ENCODE measurements around the gene EFCC1.

EFCC1 gene

DNA sequence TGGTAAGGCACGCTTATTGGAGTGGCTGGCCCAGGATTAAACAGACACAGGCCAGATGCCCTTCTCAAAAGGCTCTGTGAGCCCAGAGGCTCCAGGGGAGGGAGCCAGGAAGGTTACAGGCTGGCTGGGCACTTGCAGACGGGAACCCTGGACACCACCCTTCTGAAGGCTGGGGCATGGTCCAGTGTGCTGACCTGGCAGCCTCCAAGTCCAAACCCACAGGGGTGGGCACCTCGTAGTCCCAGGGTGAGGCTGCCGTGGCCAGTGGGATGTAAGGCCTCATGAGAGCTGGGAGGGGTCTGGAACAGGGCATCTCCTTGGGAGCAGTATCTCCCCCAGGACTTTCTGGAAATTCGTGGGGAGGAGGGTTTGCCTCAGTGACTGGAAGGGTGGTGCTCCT, 19.6 kb downstream of the EFCC1 start:
- H3K27me3 ChIP-seq (ENCODE audit: control insufficient read depth, insufficient read depth, low read length): no peaks in the 10 kb centered on the region
- H3K36me3 ChIP-seq (ENCODE audit: control insufficient read depth, insufficient read depth, low read length): no peaks in the 10 kb centered on the region
- H3K27ac ChIP-seq (ENCODE audit: low read depth, low read length): peak overlapping the region; percentile 48
- no peak overlapping the region for H3K9ac ChIP-seq (ENCODE audit: low read length)
- H3K4me1 ChIP-seq (ENCODE audit: control insufficient read depth, insufficient read depth, low read length): peaks cover 3% of the 10 kb centered on the region
- H3K4me3 ChIP-seq (ENCODE audit: low read length): no peak overlapping the region

DNA sequence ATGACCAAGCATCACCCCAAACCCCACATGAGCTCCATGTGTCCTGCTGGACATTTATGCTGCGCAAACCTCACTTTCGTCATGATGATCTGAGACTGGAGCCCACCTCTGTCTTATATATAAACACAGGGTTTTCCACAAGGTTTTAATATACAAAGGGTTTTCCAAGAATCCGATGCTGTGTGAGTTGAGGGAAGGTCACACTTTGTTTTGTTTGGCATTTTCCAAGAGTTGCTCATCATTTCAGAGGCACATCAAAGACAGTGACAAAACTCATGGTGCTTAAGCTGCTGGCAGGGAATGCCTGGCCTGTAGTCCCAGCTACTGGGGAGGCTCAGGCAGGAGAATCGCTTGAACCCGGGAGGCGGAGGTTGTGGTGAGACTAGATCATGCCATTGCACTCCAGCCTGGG, 20.0 kb downstream of the EFCC1 start:
- H3K4me1 ChIP-seq (ENCODE audit: control insufficient read depth, insufficient read depth, low read length): peaks cover 4% of the 10 kb centered on the region
- no peak overlapping the region for H3K9ac ChIP-seq (ENCODE audit: low read length)
- H3K4me3 ChIP-seq (ENCODE audit: low read length): no peak overlapping the region
- H3K27me3 ChIP-seq (ENCODE audit: control insufficient read depth, insufficient read depth, low read length): no peaks in the 10 kb centered on the region
- peak overlapping the region; percentile 48 for H3K27ac ChIP-seq (ENCODE audit: low read depth, low read length)
- H3K36me3 ChIP-seq (ENCODE audit: control insufficient read depth, insufficient read depth, low read length): no peaks in the 10 kb centered on the region

DNA sequence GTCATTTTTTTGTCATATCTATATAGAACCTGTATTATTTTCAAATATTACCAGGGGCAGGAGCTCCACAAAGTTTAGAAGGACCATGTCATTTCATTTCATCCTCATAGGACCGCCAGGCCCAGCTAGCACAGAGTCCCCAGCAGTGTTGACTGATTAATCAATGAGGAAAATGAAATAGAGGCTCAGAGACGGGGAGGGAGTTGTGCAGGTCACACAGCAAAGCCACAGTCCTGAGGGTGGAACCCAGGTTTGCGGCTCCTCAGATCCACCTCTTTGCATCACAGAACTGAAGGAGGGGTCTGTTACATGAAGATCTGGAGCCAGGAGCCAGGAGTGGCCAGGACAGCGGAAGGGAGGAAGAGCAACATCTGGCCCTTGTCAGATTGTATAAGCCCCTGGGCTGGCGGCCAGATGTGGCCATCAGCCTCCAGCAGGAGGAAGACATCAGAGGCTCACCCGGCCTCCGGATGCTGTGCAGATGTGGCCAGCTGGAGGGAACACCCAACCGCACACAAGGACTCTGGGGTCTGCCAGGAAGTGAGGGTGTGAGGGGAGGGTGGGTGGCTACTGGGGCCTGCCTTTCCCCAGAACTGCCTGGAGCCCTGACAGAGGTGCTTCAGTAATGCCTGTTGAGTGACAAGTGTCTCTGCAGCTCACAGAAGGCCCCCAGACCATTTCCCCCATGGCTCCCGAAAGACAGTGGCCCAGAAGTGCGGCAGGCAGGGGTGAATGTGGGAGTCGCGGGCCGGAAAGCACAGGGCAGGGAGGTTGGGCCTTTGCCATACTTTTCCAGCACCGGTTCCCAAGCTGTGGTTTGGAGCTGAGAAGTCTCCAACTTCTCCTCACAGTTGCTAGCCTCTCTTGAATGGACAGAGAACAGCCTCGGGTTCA, 21.3 kb downstream of the EFCC1 start:
- no peak overlapping the region for H3K9ac ChIP-seq (ENCODE audit: low read length)
- H3K27ac ChIP-seq (ENCODE audit: low read depth, low read length): peak overlapping the region; percentile 54
- peaks cover 13% of the 10 kb centered on the region for H3K4me1 ChIP-seq (ENCODE audit: control insufficient read depth, insufficient read depth, low read length)
- no peaks in the 10 kb centered on the region for H3K27me3 ChIP-seq (ENCODE audit: control insufficient read depth, insufficient read depth, low read length)
- H3K4me3 ChIP-seq (ENCODE audit: low read length): no peak overlapping the region
- no peaks in the 10 kb centered on the region for H3K36me3 ChIP-seq (ENCODE audit: control insufficient read depth, insufficient read depth, low read length)

DNA sequence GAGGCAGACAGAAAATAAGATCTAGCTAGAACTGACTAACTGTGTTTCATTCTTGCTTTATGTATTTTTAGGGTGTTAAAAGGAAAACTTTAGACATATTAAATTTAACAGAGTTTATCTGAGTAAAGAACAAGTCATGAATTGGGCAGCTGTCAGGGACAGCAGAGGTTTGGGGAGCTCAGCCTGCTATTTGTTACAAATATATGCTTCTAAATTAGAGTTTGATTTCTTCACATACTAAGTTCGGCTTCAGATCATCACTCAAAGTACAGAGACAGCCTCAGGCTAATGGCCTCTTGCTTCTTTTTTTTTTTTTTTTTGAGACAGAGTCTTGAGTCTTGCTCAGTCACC, 21.9 kb downstream of the EFCC1 start:
- Histone ChIP-seq H3K4me3 (ENCODE audit: low read length) (no peak overlapping the region), H3K27ac (ENCODE audit: low read depth, low read length) (peak overlapping the region; percentile 54), H3K36me3 (ENCODE audit: control insufficient read depth, insufficient read depth, low read length) (no peaks in the 10 kb centered on the region), H3K4me1 (ENCODE audit: control insufficient read depth, insufficient read depth, low read length) (peaks cover 14% of the 10 kb centered on the region), H3K27me3 (ENCODE audit: control insufficient read depth, insufficient read depth, low read length) (no peaks in the 10 kb centered on the region), H3K9ac (ENCODE audit: low read length) (no peak overlapping the region)

DNA sequence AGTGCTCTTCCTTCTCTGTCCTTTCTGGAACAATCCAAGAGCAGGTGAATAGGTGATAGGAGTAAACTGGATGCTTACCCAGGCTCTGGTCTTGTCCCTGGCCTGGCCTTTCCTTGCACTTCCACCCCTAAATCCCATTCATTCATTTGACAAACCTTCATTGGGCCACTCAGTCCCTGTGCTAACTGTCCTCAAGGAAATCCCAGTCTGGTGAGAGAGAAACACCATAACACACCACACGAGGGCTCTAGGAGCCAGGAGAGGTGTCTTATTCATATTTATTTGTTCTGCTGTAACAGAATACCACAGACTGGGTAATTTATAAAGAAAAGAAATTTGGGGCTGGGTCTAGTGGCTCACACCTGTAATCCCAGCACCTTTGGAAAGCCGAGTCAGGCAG, 22.8 kb downstream of the EFCC1 start:
- Histone ChIP-seq H3K4me1 (ENCODE audit: control insufficient read depth, insufficient read depth, low read length) (peaks cover 14% of the 10 kb centered on the region), H3K27ac (ENCODE audit: low read depth, low read length) (peak overlapping the region; percentile 1), H3K4me3 (ENCODE audit: low read length) (no peak overlapping the region), H3K9ac (ENCODE audit: low read length) (no peak overlapping the region), H3K27me3 (ENCODE audit: control insufficient read depth, insufficient read depth, low read length) (no peaks in the 10 kb centered on the region), H3K36me3 (ENCODE audit: control insufficient read depth, insufficient read depth, low read length) (no peaks in the 10 kb centered on the region)

DNA sequence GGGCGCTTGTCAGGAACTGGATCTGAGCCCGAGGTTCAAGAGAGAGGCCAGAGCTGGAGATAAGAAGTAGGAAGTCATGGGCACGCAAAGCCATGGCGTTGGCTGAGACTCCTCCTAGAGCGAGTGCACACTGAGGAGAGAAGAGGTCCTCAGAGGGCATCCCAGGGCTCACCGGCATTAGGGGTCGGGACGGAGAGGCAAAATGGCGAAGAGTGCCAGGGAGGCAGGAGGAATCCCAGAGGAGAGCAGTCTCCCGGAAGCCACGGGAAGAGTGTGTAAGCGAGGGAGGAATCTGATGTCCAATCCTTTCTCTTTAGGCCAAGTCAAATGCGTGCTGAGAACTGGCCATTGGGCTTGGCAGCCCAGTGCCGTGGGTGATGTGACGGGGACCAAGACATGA, 24.0 kb downstream of the EFCC1 start:
- Histone ChIP-seq H3K27ac (ENCODE audit: low read depth, low read length) (peak overlapping the region; percentile 75), H3K4me1 (ENCODE audit: control insufficient read depth, insufficient read depth, low read length) (peaks cover 14% of the 10 kb centered on the region)

DNA sequence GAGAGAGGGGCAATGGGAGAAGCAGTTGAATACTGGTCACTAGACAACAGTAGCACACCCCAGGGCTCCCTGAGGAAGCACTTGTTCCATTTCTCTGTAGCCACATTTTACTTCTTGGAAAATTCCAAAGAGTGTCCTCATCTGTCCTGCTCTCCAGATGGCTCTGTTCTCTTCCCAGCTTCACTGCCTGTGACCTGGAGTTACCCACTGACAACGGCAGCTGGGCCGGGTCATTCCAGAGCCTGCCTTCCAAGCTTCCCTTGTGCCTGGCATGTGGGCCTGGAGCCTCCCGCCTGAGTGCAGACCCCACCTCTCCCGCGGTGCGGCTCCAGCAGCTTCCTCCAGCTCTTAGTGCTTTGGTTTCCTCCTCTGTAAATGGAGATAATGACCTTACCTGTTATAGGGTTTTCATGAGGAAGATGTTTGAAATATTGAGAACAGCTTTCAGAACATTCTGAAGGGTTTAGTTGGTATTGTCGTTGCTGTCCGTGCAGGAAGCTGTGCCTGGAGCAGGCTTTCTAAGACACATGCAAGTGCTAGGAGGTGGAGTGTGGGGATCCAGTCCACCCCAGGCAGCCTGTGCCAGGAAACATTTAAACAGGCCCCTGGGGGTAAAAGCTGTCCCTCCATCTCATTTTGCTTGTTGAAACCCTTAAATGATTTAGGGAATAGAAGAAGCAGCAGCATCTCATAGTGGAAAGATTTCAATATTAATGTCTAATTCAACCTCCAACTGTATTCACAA, 24.8 kb downstream of the EFCC1 start:
- H3K9ac ChIP-seq (ENCODE audit: low read length): no peak overlapping the region
- no peaks in the 10 kb centered on the region for H3K27me3 ChIP-seq (ENCODE audit: control insufficient read depth, insufficient read depth, low read length)
- H3K36me3 ChIP-seq (ENCODE audit: control insufficient read depth, insufficient read depth, low read length): no peaks in the 10 kb centered on the region
- H3K4me3 ChIP-seq (ENCODE audit: low read length): peak overlapping the region; percentile 59
- peak overlapping the region; percentile 75 for H3K27ac ChIP-seq (ENCODE audit: low read depth, low read length)
- H3K4me1 ChIP-seq (ENCODE audit: control insufficient read depth, insufficient read depth, low read length): peaks cover 14% of the 10 kb centered on the region

More for the DNA sequence above, 24.0 kb downstream of the EFCC1 start:
- Histone ChIP-seq H3K4me3 (ENCODE audit: low read length) (no peak overlapping the region), H3K36me3 (ENCODE audit: control insufficient read depth, insufficient read depth, low read length) (no peaks in the 10 kb centered on the region), H3K27me3 (ENCODE audit: control insufficient read depth, insufficient read depth, low read length) (no peaks in the 10 kb centered on the region), H3K9ac (ENCODE audit: low read length) (no peak overlapping the region)

DNA sequence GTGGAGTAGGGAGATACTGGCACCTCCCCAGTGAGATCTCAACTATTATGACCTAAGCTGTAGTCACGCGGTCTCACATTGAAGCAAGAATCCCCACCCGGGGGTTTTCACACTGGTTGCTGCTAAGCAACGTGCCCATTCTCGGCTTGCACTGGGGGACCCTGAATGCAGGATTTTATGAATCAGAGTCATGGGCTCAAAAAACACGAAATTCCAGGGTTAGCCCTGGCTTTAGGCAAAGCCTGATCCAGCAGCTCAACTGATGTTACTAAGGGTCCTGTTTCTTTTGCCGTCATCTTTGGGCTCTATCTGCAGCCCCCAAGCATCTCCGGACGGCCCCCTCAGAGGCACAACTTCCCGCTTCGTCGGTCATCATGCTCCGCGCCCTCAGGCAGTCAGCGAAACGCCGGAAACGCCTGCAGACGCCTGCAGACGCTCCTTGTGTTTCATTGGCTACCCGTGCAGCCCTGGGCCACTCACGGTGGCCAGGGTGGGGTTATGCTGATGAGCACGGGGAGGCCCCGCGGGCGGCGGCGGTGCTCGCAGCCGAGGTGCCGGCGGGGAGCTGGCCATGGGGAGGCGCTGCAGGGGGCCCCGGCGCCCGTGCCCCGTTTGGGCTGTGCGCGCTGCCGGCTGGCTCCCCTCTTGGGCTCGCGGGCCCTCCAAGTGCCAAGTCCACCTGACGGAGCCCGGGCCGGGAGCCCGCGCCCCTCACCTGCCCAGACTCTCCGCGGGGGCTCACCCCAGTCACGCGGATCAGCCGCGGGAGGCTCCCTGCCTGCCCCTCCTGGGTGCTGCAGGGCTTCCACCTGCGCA, 25.8 kb downstream of the EFCC1 start:
- H3K9ac ChIP-seq (ENCODE audit: low read length): no peak overlapping the region
- peak overlapping the region; percentile 75 for H3K27ac ChIP-seq (ENCODE audit: low read depth, low read length)
- H3K27me3 ChIP-seq (ENCODE audit: control insufficient read depth, insufficient read depth, low read length): no peaks in the 10 kb centered on the region
- H3K4me3 ChIP-seq (ENCODE audit: low read length): peak overlapping the region; percentile 70
- H3K36me3 ChIP-seq (ENCODE audit: control insufficient read depth, insufficient read depth, low read length): no peaks in the 10 kb centered on the region
- peaks cover 14% of the 10 kb centered on the region for H3K4me1 ChIP-seq (ENCODE audit: control insufficient read depth, insufficient read depth, low read length)

DNA sequence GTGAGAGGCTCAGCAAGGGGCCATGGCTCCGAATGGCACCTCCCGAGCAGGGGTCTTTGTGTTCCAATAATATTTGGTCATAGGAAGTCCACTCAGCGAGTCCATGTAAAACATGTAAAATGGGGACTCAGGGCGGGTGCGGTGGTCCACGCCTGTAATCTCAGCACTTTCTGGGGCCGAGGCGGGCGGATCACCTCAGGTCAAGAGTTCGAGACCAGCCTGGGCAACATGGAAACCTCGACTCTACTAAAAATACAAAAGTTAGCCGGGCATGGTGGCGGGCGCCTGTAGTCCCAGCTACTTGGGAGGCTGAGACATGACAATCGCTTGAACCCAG, 26.4 kb downstream of the EFCC1 start:
- H3K27me3 ChIP-seq (ENCODE audit: control insufficient read depth, insufficient read depth, low read length): no peaks in the 10 kb centered on the region
- H3K4me3 ChIP-seq (ENCODE audit: low read length): peak overlapping the region; percentile 70
- no peaks in the 10 kb centered on the region for H3K36me3 ChIP-seq (ENCODE audit: control insufficient read depth, insufficient read depth, low read length)
- H3K4me1 ChIP-seq (ENCODE audit: control insufficient read depth, insufficient read depth, low read length): peaks cover 14% of the 10 kb centered on the region
- H3K9ac ChIP-seq (ENCODE audit: low read length): no peak overlapping the region
- H3K27ac ChIP-seq (ENCODE audit: low read depth, low read length): no peak overlapping the region

DNA sequence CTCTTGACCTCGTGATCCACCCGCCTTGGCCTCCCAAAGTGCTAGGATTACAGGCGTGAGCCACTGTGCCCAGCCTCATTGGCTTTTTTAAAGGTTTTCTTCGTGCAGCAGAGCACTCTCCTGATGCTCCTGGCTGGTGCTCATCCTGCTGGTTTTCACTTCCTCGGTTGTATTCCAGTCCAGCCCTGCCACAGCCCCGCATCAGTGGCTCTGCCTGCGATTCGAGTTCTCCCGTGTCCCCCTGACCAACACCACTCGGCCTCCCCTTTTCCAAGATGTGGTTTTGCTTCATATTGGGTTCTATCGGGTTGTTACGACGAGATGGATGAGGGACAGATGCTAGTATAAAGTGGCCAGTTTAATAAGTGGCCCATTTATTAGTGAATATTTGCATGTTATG, 27.8 kb downstream of the EFCC1 start:
- peaks cover 14% of the 10 kb centered on the region for H3K4me1 ChIP-seq (ENCODE audit: control insufficient read depth, insufficient read depth, low read length)
- no peaks in the 10 kb centered on the region for H3K27me3 ChIP-seq (ENCODE audit: control insufficient read depth, insufficient read depth, low read length)
- H3K4me3 ChIP-seq (ENCODE audit: low read length): no peak overlapping the region
- no peak overlapping the region for H3K27ac ChIP-seq (ENCODE audit: low read depth, low read length)
- no peaks in the 10 kb centered on the region for H3K36me3 ChIP-seq (ENCODE audit: control insufficient read depth, insufficient read depth, low read length)
- H3K9ac ChIP-seq (ENCODE audit: low read length): no peak overlapping the region

DNA sequence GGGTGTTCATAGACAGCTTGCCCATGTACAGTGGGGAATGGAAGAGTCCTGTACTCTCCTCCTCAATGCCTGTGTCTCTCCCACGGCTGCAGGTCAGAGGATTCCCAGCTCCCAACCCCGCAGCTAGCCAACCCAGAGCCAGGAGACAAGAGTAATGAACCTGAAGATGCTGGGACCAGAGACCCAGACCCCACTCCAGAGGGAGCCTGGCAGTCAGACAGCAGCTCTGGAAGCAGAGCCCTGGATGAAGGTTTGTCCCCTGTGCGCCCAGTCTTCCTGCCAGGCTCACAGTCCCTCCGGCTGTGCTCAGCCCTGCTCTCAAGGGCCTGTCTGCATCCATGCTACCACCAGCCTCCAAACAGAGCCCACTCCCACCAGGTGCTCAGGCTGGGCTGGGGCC, 29.5 kb downstream of the EFCC1 start:
- H3K4me3 ChIP-seq (ENCODE audit: low read length): no peak overlapping the region
- peaks cover 12% of the 10 kb centered on the region for H3K4me1 ChIP-seq (ENCODE audit: control insufficient read depth, insufficient read depth, low read length)
- H3K9ac ChIP-seq (ENCODE audit: low read length): no peak overlapping the region
- no peak overlapping the region for H3K27ac ChIP-seq (ENCODE audit: low read depth, low read length)
- no peaks in the 10 kb centered on the region for H3K27me3 ChIP-seq (ENCODE audit: control insufficient read depth, insufficient read depth, low read length)
- H3K36me3 ChIP-seq (ENCODE audit: control insufficient read depth, insufficient read depth, low read length): no peaks in the 10 kb centered on the region

DNA sequence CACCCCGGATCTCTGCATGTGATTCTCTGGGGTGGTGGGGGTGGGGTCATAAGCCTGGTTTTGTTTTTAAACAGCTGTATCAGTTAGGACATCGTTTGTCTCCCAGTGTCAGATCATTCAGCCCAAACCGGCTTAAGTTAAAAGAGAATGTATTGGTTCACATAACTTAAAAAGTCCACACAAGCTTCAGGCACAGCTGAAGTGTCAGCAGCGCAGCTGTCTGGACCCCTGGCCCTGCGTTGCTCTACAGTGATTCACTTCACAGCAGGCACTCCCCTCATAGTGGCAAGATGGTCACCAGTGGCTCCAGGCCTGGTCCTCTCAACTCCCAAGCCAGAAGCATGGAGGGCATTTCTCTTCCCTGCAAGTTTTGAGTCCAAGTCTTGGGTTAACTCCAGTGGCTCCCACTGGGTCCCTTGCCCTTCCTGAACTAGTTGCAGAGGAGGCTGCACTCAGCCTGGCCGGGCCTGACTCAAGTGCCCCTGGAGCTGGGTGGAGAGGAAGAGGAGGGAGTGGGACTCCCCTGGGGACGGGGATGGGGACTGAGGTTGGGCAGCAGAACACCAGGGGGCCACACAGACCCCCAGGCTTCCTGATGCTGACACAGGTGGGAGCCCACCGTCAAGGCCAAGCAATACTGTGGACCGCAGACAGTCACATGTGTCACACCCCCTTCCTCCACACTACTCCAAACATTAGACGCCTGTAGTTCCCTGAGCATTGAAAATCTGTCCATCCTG, 30.5 kb downstream of the EFCC1 start:
- H3K27me3 ChIP-seq (ENCODE audit: control insufficient read depth, insufficient read depth, low read length): no peaks in the 10 kb centered on the region
- H3K27ac ChIP-seq (ENCODE audit: low read depth, low read length): no peak overlapping the region
- H3K4me3 ChIP-seq (ENCODE audit: low read length): no peak overlapping the region
- no peak overlapping the region for H3K9ac ChIP-seq (ENCODE audit: low read length)
- H3K4me1 ChIP-seq (ENCODE audit: control insufficient read depth, insufficient read depth, low read length): peaks cover 5% of the 10 kb centered on the region
- H3K36me3 ChIP-seq (ENCODE audit: control insufficient read depth, insufficient read depth, low read length): no peaks in the 10 kb centered on the region
